NCI-H2029 treated with DMSO at 0.1 percent for 48 hours (cell line): Measurements from ENCODE around the gene PKLR.
"Not testable (repeated sequence)": the region's sequence is repeated elsewhere in the genome, so short reads cannot be mapped to it uniquely, and the experiment has no call there.

Source experiments
- DNase-seq: peaks from one replicate; lab custom pipeline; 2025; lab: John Stamatoyannopoulos, UW

PKLR gene

DNA sequence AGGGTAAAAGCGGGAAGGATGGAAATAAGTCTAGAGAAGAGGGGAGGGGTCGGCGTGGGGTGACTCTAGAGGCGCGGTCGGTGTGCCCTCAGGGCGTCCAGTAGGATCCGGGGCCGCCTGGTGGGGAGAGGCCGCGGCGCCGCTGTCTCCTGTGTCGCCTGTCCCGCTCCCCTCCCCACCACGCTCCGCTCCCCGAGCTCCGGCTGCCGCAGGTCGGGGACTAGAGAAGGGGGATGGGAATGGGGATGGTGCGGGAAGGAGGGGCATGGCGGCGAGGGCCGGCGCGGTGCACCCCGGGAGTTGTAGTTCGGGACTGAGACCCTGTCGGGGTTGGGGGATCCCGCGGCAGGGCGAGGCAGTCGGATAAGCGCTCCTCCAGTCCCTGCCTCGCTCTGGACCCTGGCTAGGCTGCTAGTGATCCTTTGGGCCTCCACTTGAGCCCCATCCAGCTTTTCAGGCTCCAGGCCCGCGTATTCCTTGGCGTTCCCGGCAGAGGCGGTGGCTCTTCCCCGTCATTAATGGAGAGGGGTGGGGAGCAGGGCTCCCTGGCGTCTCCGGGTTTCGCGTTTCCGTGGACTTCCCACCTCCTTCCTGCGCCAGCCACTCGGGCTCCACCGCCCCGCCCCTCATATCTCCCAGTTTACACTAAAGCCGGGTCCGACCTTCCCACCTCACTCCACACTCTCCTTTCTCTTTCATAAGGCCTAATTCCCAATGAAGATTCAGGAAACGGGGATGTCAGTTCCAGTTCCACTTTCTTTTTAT, 45.8 kb downstream of the PKLR start, which contains the start of gene ENTREP3:
Gene ENTREP3, minus strand, starts transcription at position 241 of the 765 bp plus-strand sequence. CDS start 606 bp downstream, outside the sequence.
- DNase-seq: peak; percentile 44

DNA sequence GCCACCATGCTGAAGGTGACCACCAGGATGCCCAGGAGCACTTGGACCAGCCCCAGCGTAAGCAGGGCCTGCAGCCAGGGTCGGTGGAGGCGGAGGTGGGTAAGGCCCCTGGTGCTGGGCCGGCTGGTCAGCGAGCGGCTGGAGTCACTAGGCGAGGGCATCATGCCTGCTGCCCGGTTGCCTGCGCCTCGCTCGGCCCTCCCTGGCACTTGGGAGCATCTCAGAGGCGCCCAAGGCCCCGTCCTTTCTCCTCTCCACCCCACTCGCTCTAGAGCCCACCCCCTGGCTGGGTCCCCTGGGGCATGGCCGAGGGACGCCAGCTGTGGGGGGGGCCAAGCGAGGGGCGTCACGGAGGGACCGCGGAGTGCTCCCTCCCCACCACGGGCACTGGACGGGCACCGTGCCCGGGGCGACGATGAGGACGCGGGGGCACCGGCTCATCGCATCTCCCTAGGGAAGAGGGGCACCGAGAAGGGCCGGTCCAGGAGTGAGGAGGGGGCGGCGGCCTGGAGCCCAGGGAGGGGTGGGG, 46.5 kb downstream of the PKLR start:
- DNase-seq: no peak

DNA sequence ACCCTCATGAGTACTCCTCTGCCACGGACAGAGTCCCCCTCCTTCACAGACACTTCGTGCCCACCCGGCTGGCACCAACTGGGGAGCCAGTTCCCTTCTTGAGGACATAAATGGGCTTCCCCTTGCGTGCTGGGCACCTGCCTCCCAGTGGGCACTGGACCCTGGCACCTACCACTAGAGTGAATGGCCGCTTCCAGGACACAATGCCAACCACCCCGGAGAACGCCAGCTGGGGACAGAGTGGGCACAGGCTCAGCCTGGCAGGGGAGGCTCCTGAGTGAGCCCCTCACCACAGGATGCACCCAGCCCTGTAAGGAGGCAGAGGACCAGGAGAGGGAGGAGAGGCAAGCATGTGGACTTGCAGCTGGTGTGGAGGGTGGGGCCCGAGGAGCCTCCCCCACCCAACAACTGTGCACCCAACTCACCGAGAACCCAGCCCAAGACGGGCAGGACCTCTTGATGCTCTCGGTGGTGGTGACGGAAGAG, 47.0 kb downstream of the PKLR start:
- no peak for DNase-seq

DNA sequence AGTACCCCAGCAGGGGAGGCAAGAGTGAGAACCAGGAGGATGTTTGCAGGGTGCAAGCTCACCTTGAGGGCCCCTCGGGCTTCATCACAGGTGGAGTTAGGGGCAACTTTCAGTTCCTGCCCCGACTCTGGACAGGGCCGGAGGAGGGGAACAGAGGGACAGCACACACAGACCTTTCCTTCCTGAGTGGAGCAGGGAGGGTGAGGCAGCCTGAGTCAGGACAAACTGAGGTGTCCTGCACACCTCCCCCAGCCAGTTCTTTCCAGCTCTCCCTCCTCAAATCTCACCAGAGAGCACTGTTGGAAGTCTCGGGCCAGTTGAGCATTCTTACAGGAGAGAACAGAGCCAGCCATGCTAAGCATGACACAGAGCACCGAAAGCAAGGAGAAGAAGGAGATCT, 47.4 kb downstream of the PKLR start:
- DNase-seq: no peak

DNA sequence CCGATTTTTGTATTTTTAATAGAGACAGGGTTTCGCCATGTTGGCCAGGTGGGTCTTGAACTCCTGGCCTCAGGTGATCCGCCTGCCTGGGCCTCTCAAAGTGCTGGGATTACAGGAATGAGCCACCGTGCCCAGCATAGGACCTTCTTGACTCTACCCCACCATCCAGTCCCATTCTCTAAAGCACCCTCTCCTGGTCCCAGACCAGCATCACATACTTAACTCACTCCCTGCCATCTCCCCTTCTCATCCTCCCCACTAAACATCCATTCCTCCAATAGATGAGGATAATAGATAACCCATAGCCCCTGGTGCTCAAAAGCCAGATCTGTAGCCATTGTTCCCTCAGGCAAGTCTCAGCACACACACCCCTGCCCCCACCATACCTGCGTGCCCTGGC, 48.0 kb downstream of the PKLR start:
- DNase-seq: no peak

DNA sequence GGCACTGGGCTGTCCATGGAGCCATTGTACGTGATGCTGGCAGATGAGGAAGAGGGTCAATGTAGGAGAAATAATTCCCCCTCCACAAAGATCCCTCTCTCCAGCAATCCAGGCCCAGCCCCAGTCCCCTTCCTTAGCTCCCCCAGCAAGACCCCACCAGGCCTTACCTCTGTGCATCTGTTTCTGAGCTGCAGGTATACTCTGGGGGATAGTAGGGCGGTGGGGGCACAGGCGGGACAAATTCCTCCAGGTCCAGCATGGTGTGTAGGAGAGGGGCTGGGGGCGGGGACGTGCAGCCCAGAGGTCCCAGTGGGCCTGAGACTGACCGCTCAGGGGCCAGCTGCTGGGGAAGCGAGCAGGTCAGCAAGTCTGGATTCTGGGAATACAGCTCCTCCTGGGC, 49.7 kb downstream of the PKLR start:
- no peak for DNase-seq

DNA sequence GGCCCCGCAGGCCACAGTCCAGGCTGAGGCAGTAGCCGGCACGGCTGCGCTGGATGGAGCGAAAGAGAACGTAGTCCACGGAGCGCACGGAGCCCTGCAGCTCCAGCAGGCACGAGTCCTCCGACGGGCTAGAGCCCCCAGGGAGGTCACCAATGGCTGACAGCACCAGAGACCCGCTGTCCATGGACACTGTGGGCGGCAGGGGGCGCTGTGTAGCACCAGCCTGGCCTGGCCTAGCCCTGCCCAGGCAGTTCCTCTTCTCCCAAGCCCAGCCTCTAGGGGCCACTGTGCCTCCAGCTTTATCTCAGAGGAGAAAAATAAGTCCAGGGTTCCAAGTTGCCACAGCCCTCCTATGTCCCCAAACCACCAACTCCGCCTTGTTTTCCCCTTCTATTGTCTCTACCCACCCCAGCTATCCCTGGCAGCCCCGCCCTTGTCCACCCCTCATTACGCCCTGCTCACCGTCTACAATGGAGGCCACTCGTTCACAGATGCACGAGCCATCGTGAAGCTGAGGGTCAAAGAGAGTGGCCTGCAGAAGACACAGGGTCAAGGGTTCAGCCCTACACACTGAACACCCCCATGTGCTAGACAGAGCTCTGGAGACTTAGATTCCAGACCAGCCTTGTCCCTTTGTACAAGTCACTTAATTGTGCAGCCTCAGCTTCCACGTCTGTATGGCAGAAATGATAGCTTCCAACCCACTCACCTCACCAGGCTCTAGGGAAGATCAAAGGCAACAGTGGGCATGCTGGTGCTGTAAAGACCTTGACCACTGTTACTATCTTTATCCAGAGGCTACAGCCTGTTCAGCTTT, 50.4 kb downstream of the PKLR start:
- DNase-seq: peak; percentile 69

DNA sequence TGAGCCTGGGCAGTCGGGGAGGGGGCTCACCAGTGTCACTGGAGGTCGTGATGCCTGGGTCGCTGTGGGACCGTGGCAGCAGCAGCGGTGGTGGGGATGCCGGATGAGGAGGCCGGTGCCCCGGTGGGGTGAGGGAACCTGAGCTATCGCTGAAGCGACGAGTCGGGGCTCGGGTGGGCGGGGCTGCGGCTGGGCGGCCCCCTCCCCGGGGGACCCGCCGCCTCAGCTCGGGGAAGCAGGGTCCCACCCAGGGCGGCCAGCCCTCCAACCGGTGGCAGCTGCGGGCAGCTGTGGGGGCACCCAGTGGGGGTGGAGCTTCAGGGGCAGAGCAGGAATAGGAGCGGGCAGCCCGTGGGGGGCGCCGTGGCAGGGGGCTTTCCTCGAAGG, 51.0 kb downstream of the PKLR start:
- no peak for DNase-seq

DNA sequence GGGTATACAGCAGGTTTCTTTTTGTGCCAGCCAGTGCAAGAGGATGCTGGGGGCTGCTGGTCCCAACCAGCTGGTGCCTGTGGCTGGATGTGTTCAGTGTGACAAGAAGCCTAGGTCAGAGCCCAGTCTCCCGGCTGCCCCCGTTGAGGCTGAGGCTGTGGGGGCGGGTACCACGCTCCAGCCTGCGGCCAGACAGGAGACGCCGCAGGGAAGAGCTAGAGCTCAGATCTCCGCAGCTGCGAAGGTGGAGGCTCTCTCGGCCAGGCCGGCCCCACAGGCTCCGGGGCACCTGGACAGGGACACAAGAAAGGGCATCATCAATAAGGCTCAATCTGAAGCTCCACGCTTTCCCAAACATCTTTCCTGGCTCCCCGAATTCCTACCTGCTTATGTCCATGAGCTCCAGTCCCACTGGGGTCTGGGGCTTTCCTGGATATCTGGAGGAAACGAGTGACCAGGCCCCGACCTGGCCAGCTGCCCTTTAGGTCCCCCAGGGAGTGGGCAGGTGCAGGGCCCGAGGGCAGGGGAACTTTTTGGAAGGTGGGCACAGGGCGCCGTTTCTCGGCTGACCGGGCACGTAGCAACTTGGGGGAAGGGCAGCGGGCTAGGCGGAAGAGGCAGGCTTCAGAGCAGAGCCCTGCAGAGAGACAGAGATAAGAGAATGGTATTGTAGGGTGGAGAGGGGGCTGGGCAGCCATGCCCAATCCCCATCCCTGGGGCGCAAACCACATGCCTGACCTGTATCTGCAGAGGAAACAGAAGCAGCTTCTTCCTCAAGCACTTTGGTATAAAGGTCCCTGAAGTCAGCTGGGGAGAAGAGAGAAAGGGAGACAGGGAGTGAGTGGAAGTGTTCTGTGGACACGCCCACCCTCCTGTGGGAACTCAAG, 53.3 kb downstream of the PKLR start:
- DNase-seq: no peak

DNA sequence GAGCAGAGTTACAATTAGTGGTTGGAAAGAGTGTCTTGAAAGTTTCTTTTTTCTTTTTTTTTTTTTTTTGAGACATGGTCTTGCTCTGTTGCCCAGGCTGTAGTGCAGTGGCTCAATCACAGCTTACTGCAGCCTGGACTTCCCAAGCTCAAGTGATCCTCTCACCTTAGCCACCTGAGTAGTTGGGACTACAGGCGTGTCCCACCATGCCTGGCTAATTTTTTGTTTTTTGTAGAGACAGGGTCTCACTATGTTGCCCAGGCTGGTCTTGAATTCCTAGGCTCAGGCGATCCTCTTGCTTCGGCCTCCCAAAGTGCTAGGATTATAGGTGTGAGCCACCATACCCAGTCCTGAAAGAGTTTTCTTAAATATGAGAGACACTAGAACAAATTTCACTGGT, 54.4 kb downstream of the PKLR start:
- DNase-seq: not testable (repeated sequence)

DNA sequence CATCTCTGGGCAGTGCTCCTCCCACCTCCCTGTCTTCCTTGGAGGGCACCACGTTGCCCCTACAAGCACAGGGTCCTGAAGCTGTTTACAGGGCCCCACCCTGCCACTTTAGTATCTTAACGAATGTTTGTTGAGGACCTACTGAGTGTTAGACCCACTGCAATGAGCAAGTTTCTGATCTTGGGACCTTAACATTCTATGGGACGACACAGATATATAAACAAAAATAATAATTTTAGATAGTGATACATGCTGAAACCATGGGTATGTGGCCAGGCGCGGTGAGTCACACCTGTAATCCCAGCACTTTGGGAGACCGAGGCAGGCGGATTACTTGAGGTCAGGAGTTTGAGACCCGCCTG, 56.1 kb downstream of the PKLR start:
- DNase-seq: no peak

DNA sequence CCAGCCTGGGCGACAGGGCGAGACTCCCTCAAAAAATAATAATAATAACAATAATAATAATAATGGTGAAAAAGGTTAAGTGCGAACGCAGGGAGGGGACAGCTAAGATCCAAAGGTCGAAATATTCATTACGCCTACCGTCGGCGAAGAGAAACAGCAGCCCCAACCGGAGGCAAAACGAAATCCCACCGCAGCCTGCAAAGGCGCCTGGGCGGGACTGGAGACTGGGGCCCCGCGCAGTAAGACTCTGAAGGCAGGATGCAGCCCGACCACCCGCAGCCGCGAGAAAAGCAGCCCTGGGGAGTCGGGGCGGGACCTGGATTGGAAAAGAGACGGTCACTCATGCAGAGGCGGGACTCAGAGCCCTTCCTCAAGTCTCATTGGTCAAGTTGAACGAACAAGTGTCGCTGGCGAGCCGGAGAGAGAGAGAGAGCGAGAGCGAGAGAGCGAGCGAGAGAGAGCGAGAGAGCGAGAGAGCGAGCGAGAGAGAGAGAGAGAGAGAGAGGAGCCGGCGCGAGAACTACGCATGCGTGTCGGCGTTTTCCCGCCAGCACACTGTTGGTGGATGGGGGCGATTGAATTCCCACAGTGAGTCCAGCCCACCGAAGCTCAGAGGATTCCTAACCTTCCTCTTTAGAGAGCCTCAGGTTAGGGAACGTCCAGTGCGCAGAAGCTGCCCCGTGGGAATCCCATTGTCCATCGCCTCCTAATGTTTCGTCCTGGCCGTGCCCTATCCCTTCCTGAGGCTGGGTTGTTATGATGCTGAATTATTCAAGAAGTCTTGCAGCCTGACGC, 56.7 kb downstream of the PKLR start:
- DNase-seq: peak; percentile 92

DNA sequence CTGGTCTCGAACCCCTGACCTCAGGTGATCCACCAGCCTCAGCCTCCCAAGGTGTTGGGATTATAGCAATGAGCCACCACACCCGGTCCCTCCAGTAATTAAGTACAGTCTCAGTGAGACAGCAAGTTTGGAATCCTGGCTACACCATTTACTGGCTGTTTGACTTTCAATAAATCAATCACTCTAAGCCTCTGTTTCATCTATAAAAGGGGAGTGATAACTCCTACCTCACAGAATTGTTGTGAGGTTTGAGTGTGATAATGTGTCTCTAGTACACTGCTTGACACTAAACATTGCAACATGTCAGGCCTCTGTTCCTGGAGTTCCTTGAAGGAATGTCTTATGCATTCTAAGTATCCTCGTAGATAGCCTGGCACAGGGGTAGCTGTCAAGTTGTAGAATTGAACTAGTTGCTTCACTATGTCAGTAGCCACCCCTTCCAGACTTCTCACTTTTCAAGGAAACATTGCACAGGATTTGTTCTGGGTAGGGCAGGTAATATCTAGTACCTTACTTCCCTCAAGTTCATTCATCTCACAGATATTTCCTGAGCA, 58.4 kb downstream of the PKLR start:
- DNase-seq: no peak

DNA sequence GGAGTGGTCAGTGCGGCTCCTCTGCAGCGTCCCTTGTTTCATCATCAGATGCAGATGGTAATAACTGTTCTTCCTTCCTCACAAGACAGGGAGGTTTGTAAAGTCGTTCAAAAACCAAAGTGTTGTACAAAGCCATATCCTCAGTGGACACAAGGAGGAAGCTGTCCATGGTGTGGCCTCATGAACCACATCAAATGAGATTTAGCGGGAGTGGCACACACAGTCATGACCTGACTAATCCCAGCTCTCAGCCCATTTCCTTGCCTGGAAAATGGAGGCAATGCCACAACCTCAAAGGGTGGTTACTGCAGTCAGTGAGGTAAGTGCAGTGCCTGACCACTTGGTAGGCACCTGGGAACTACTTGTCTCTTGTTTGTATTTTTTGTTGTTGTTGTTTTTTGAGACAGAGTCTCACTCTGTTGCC, 59.4 kb downstream of the PKLR start:
- no peak for DNase-seq

DNA sequence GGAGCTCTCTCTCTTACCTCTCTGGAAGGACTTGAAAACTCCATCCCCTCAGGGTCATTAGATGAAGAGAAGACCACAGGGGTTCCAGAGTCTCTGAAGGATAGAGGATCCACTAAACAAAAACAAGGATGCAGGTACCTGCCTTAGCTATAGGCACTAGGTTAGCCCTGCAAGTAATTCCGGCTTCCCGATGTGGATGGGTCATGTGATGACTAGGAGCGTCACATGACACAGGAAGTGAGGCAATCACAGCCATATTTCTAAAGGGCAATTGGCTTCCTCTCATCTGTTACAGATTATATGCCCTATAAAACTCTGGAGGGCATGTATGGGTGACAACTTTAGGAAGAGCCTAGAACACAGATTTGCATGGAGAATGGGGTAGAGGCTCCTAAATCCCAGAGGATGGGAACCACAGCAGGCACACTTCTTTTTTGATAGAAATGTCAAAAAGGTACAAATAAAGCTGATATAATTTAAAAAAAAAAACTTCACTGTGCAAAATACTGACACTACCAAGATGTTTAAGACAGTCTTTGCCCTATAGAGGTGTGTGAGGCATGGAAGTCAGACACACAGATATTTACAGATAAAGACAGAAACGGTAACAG, 60.1 kb downstream of the PKLR start:
- peak; percentile 47 for DNase-seq
